Ascending aorta (tissue), 2 donors: ENCODE measurements around the gene WNT3A. TPM values are rescaled to one million over a fixed set of nuclear protein-coding genes. Genes with fewer than 3 reads are reported as not detected.
A peak's percentile ranks its signal among the peaks of the same experiment; 100 is the strongest.

Experiments used
- DNase-seq, 2 donors: peaks; one replicate each; pipeline ENCODE4 v3.0.0-alpha.2; 2019; ENCODE audit warnings: low spot score in 2 of 2
- H3K27ac ChIP-seq, 2 donors: fragments of 200-600 bp; sonication (generic); one replicate each; pipeline ENCODE4 v1.5.1; 2016 to 2017; ENCODE audit warnings: mild to moderate bottlenecking in 1 of 2
- H3K27me3 ChIP-seq: fragments of 200-600 bp; sonication (generic); one replicate; pipeline ENCODE4 v1.5.1; 2017
- H3K36me3 ChIP-seq, 2 donors: fragments of 200-600 bp; sonication (generic); one replicate each; pipeline ENCODE4 v1.5.1; 2016
- H3K4me1 ChIP-seq, 2 donors: fragments of 200-600 bp; sonication (generic); one replicate each; pipeline ENCODE4 v1.5.1; 2016 to 2017; ENCODE audit warnings: mild to moderate bottlenecking in 1 of 2
- H3K4me3 ChIP-seq, 2 donors: fragments of 200-600 bp; sonication (generic); one replicate each; pipeline ENCODE4 v1.5.1; 2016 to 2017; ENCODE audit warnings: mild to moderate bottlenecking in 1 of 2
- H3K9me3 ChIP-seq, 2 donors: fragments of 200-600 bp; sonication (generic); one replicate each; pipeline ENCODE4 v1.5.1; 2016
- CTCF ChIP-seq, 3 experiments: fragments of 200-600 bp in 2 of 3; fragments of 450-650 bp in 1 of 3; sonication (generic) in 2 of 3; IDR thresholded peaks; one replicate each; pipeline ENCODE4 v1.5.1; 2016 to 2019; ENCODE audit warnings: antibody characterized with exemption in 3 of 3, mild to moderate bottlenecking in 1 of 3, moderate library complexity in 1 of 3
- intact Hi-C: fragments of 100-400 bp; cut with DNase I; formaldehyde crosslinking; loops from one replicate; pipeline ENCODE4 v1.15.1; 2023
- total RNA-seq: library from RNA; depleted of rRNA; stranded (reverse); fragments of >200 nt; gene quantifications from one replicate; pipeline ENCODE4 v1.1.0, GENCODE V29; 2016

Gene WNT3A
- total RNA-seq, 1 donor from 2014 or later = not detected

GRCh38 chr1:227998374-227999055 is 8.3 kb upstream of the WNT3A start:
- H3K4me3 ChIP-seq = no peak overlapping the region
- no peaks in the 10 kb centered on the region for H3K36me3 ChIP-seq
- no peak for DNase-seq
- intact Hi-C loops = no loop called here
- no peak overlapping the region for H3K27ac ChIP-seq
- H3K9me3 ChIP-seq = peaks cover 5 to 12% of the 10 kb centered on the region in 2 donors
- no peaks in the 10 kb centered on the region for H3K4me1 ChIP-seq
- no peak for TF ChIP-seq CTCF (IDR thresholded peaks at IDR 0.05)
- no peaks in the 10 kb centered on the region for H3K27me3 ChIP-seq

- H3K4me1 ChIP-seq = no peaks in the 10 kb centered on the region
- H3K4me3 ChIP-seq = no peak overlapping the region
- peaks cover 5 to 12% of the 10 kb centered on the region in 2 donors for H3K9me3 ChIP-seq
- intact Hi-C loops = no loop called here
- no peaks in the 10 kb centered on the region for H3K27me3 ChIP-seq
- no peaks in the 10 kb centered on the region for H3K36me3 ChIP-seq
- no peak overlapping the region for H3K27ac ChIP-seq
- DNase-seq = peak; percentile 30 to 63
- peak; percentile 17 to 57 (median 38) for TF ChIP-seq CTCF (IDR thresholded peaks at IDR 0.05)
These were observed 7.5 kb upstream of the WNT3A start for GRCh38 chr1:227999056-227999930.

- Histone ChIP-seq H3K4me3 (no peak overlapping the region), H3K36me3 (no peaks in the 10 kb centered on the region), H3K27me3 (no peaks in the 10 kb centered on the region), H3K27ac (no peak overlapping the region), H3K9me3 (peaks cover 5 to 12% of the 10 kb centered on the region in 2 donors), H3K4me1 (no peaks in the 10 kb centered on the region)
- intact Hi-C loops = no loop called here
- peak in 1 of 2 donors; percentile 50 for DNase-seq
- no peak for TF ChIP-seq CTCF (IDR thresholded peaks at IDR 0.05)
These were observed 6.4 kb upstream of the WNT3A start for GRCh38 chr1:228000416-228000815.

GRCh38 chr1:228000836-228001563 is 5.8 kb upstream of the WNT3A start:
- TF ChIP-seq CTCF (IDR thresholded peaks at IDR 0.05) = no peak
- peak in 1 of 2 donors; percentile 27 for DNase-seq
- no peak overlapping the region for H3K27ac ChIP-seq
- H3K4me3 ChIP-seq = no peak overlapping the region
- H3K36me3 ChIP-seq = no peaks in the 10 kb centered on the region
- no peaks in the 10 kb centered on the region for H3K27me3 ChIP-seq
- intact Hi-C loops = no loop called here
- H3K4me1 ChIP-seq = no peaks in the 10 kb centered on the region
- peaks cover 5 to 12% of the 10 kb centered on the region in 2 donors for H3K9me3 ChIP-seq

- intact Hi-C loops = no loop called here
- no peak for TF ChIP-seq CTCF (IDR thresholded peaks at IDR 0.05)
- DNase-seq = peak in 1 of 2 donors; percentile 56
- Histone ChIP-seq H3K9me3 (peaks cover 0 to 7% of the 10 kb centered on the region in 2 donors), H3K27ac (no peak overlapping the region), H3K4me1 (no peaks in the 10 kb centered on the region), H3K27me3 (no peaks in the 10 kb centered on the region), H3K36me3 (no peaks in the 10 kb centered on the region), H3K4me3 (no peak overlapping the region)
These were observed 4.9 kb upstream of the WNT3A start for GRCh38 chr1:228001738-228002535.
